Measurements from ENCODE around the gene NARF. TPM values are rescaled to one million over a fixed set of nuclear protein-coding genes. Genes with fewer than 3 reads are reported as not detected.

NARF gene
- total RNA-seq, 1 donor from 2014 or later, result 21.9 TPM

GRCh38 chr17:82415786-82416185, 42.8 kb upstream of the NARF start:
- H3K4me1 ChIP-seq (ENCODE audit: control insufficient read depth in 3 of 3, insufficient read depth in 3 of 3, low read length in 3 of 3), result peaks cover 10 to 14% (median 13%) of the 10 kb centered on the region in 3 donors
- peaks cover 7 to 8% (median 8%) of the 10 kb centered on the region in 3 donors for H3K36me3 ChIP-seq (ENCODE audit: control insufficient read depth in 3 of 3, insufficient read depth in 3 of 3, low read length in 3 of 3)
- no peak overlapping the region for H3K9ac ChIP-seq (ENCODE audit: low read depth in 1 of 3, low read length in 3 of 3)
- no peak overlapping the region for H3K4me3 ChIP-seq (ENCODE audit: low read length in 3 of 3)
- no peak overlapping the region for H3K27ac ChIP-seq (ENCODE audit: low read depth, low read length)
- no peaks in the 10 kb centered on the region for H3K27me3 ChIP-seq (ENCODE audit: control insufficient read depth in 3 of 3, insufficient read depth in 3 of 3, low read length in 3 of 3)
- H3K9me3 ChIP-seq (ENCODE audit: control insufficient read depth in 3 of 3, low read length in 3 of 3), result no peaks in the 10 kb centered on the region

GRCh38 chr17:82416264-82416663, 42.3 kb upstream of the NARF start:
- peaks cover 7 to 11% (median 9%) of the 10 kb centered on the region in 3 donors for H3K36me3 ChIP-seq (ENCODE audit: control insufficient read depth in 3 of 3, insufficient read depth in 3 of 3, low read length in 3 of 3)
- H3K9ac ChIP-seq (ENCODE audit: low read depth in 1 of 3, low read length in 3 of 3), result no peak overlapping the region
- H3K27me3 ChIP-seq (ENCODE audit: control insufficient read depth in 3 of 3, insufficient read depth in 3 of 3, low read length in 3 of 3), result no peaks in the 10 kb centered on the region
- H3K9me3 ChIP-seq (ENCODE audit: control insufficient read depth in 3 of 3, low read length in 3 of 3), result no peaks in the 10 kb centered on the region
- no peak overlapping the region for H3K27ac ChIP-seq (ENCODE audit: low read depth, low read length)
- peaks cover 10 to 14% (median 13%) of the 10 kb centered on the region in 3 donors for H3K4me1 ChIP-seq (ENCODE audit: control insufficient read depth in 3 of 3, insufficient read depth in 3 of 3, low read length in 3 of 3)
- no peak overlapping the region for H3K4me3 ChIP-seq (ENCODE audit: low read length in 3 of 3)

GRCh38 chr17:82416771-82417170, 41.8 kb upstream of the NARF start:
- Histone ChIP-seq H3K36me3 (ENCODE audit: control insufficient read depth in 3 of 3, insufficient read depth in 3 of 3, low read length in 3 of 3) (peaks cover 6 to 14% (median 11%) of the 10 kb centered on the region in 3 donors), H3K9ac (ENCODE audit: low read depth in 1 of 3, low read length in 3 of 3) (no peak overlapping the region), H3K4me3 (ENCODE audit: low read length in 3 of 3) (no peak overlapping the region), H3K27ac (ENCODE audit: low read depth, low read length) (no peak overlapping the region), H3K9me3 (ENCODE audit: control insufficient read depth in 3 of 3, low read length in 3 of 3) (no peaks in the 10 kb centered on the region), H3K4me1 (ENCODE audit: control insufficient read depth in 3 of 3, insufficient read depth in 3 of 3, low read length in 3 of 3) (peaks cover 10 to 14% (median 11%) of the 10 kb centered on the region in 3 donors), H3K27me3 (ENCODE audit: control insufficient read depth in 3 of 3, insufficient read depth in 3 of 3, low read length in 3 of 3) (no peaks in the 10 kb centered on the region)

GRCh38 chr17:82418001-82418986, 40.2 kb upstream of the NARF start, which contains the start of the genes HEXD and OGFOD3:
Gene HEXD, plus strand, starts transcription at chr17:82418347. Its CDS starts 1,453 bp downstream, at chr17:82419800.
Gene OGFOD3, minus strand, starts transcription at chr17:82418586. Its CDS starts 101 bp downstream, at chr17:82418485.
- Histone ChIP-seq H3K4me3 (ENCODE audit: low read length in 3 of 3) (peak within 1 kb of the TSS; percentile 80 to 88 (median 85)), H3K27ac (ENCODE audit: low read depth, low read length) (peak within 1 kb of the TSS; percentile 75), H3K9ac (ENCODE audit: low read depth in 1 of 3, low read length in 3 of 3) (peak within 1 kb of the TSS; percentile 77 to 96 (median 84))

GRCh38 chr17:82419540-82419939, 39.0 kb upstream of the NARF start:
- H3K27me3 ChIP-seq (ENCODE audit: control insufficient read depth in 3 of 3, insufficient read depth in 3 of 3, low read length in 3 of 3), result no peaks in the 10 kb centered on the region
- H3K4me3 ChIP-seq (ENCODE audit: low read length in 3 of 3), result peak overlapping the region in 1 of 3 donors; percentile 85
- no peak overlapping the region for H3K9ac ChIP-seq (ENCODE audit: low read depth in 1 of 3, low read length in 3 of 3)
- peaks cover 10 to 17% (median 14%) of the 10 kb centered on the region in 3 donors for H3K36me3 ChIP-seq (ENCODE audit: control insufficient read depth in 3 of 3, insufficient read depth in 3 of 3, low read length in 3 of 3)
- peaks cover 10 to 18% (median 13%) of the 10 kb centered on the region in 3 donors for H3K4me1 ChIP-seq (ENCODE audit: control insufficient read depth in 3 of 3, insufficient read depth in 3 of 3, low read length in 3 of 3)
- peaks cover 0 to 2% (median 0%) of the 10 kb centered on the region in 3 donors for H3K9me3 ChIP-seq (ENCODE audit: control insufficient read depth in 3 of 3, low read length in 3 of 3)
- H3K27ac ChIP-seq (ENCODE audit: low read depth, low read length), result no peak overlapping the region

More at GRCh38 chr17:82418001-82418986, 40.2 kb upstream of the NARF start, which contains the start of the genes HEXD and OGFOD3:
- Histone ChIP-seq H3K9me3 (ENCODE audit: control insufficient read depth in 3 of 3, low read length in 3 of 3) (peaks cover 0 to 2% (median 0%) of the 10 kb centered on the region in 3 donors), H3K27me3 (ENCODE audit: control insufficient read depth in 3 of 3, insufficient read depth in 3 of 3, low read length in 3 of 3) (no peaks in the 10 kb centered on the region), H3K36me3 (ENCODE audit: control insufficient read depth in 3 of 3, insufficient read depth in 3 of 3, low read length in 3 of 3) (peaks cover 8 to 17% (median 14%) of the 10 kb centered on the region in 3 donors), H3K4me1 (ENCODE audit: control insufficient read depth in 3 of 3, insufficient read depth in 3 of 3, low read length in 3 of 3) (peaks cover 10 to 14% (median 11%) of the 10 kb centered on the region in 3 donors)

GRCh38 chr17:82424001-82424862, 34.3 kb upstream of the NARF start:
- H3K4me1 ChIP-seq (ENCODE audit: control insufficient read depth in 3 of 3, insufficient read depth in 3 of 3, low read length in 3 of 3), result peaks cover 1 to 7% (median 2%) of the 10 kb centered on the region in 3 donors
- H3K36me3 ChIP-seq (ENCODE audit: control insufficient read depth in 3 of 3, insufficient read depth in 3 of 3, low read length in 3 of 3), result peaks cover 11 to 18% (median 17%) of the 10 kb centered on the region in 3 donors
- H3K27me3 ChIP-seq (ENCODE audit: control insufficient read depth in 3 of 3, insufficient read depth in 3 of 3, low read length in 3 of 3), result no peaks in the 10 kb centered on the region
- H3K9ac ChIP-seq (ENCODE audit: low read depth in 1 of 3, low read length in 3 of 3), result no peak overlapping the region
- H3K27ac ChIP-seq (ENCODE audit: low read depth, low read length), result no peak overlapping the region
- no peak overlapping the region for H3K4me3 ChIP-seq (ENCODE audit: low read length in 3 of 3)
- peaks cover 0 to 2% (median 0%) of the 10 kb centered on the region in 3 donors for H3K9me3 ChIP-seq (ENCODE audit: control insufficient read depth in 3 of 3, low read length in 3 of 3)

- H3K36me3 ChIP-seq (ENCODE audit: control insufficient read depth in 3 of 3, insufficient read depth in 3 of 3, low read length in 3 of 3), result peaks cover 16 to 23% (median 18%) of the 10 kb centered on the region in 3 donors
- peaks cover 0 to 3% (median 2%) of the 10 kb centered on the region in 3 donors for H3K4me1 ChIP-seq (ENCODE audit: control insufficient read depth in 3 of 3, insufficient read depth in 3 of 3, low read length in 3 of 3)
- peaks cover 0 to 2% (median 0%) of the 10 kb centered on the region in 3 donors for H3K9me3 ChIP-seq (ENCODE audit: control insufficient read depth in 3 of 3, low read length in 3 of 3)
- no peak overlapping the region for H3K9ac ChIP-seq (ENCODE audit: low read depth in 1 of 3, low read length in 3 of 3)
- no peaks in the 10 kb centered on the region for H3K27me3 ChIP-seq (ENCODE audit: control insufficient read depth in 3 of 3, insufficient read depth in 3 of 3, low read length in 3 of 3)
- H3K4me3 ChIP-seq (ENCODE audit: low read length in 3 of 3), result no peak overlapping the region
- H3K27ac ChIP-seq (ENCODE audit: low read depth, low read length), result no peak overlapping the region
Measured at GRCh38 chr17:82424863-82425159, 33.7 kb upstream of the NARF start.

- Histone ChIP-seq H3K36me3 (ENCODE audit: control insufficient read depth in 3 of 3, insufficient read depth in 3 of 3, low read length in 3 of 3) (peaks cover 16 to 20% (median 20%) of the 10 kb centered on the region in 3 donors), H3K9ac (ENCODE audit: low read depth in 1 of 3, low read length in 3 of 3) (no peak overlapping the region), H3K4me1 (ENCODE audit: control insufficient read depth in 3 of 3, insufficient read depth in 3 of 3, low read length in 3 of 3) (peaks cover 0 to 3% (median 2%) of the 10 kb centered on the region in 3 donors), H3K9me3 (ENCODE audit: control insufficient read depth in 3 of 3, low read length in 3 of 3) (no peaks in the 10 kb centered on the region), H3K27ac (ENCODE audit: low read depth, low read length) (no peak overlapping the region), H3K27me3 (ENCODE audit: control insufficient read depth in 3 of 3, insufficient read depth in 3 of 3, low read length in 3 of 3) (no peaks in the 10 kb centered on the region), H3K4me3 (ENCODE audit: low read length in 3 of 3) (no peak overlapping the region)
Measured at GRCh38 chr17:82428546-82428945, 30.0 kb upstream of the NARF start.

- Histone ChIP-seq H3K4me3 (ENCODE audit: low read length in 3 of 3) (no peak overlapping the region), H3K9me3 (ENCODE audit: control insufficient read depth in 3 of 3, low read length in 3 of 3) (no peaks in the 10 kb centered on the region), H3K9ac (ENCODE audit: low read depth in 1 of 3, low read length in 3 of 3) (no peak overlapping the region), H3K36me3 (ENCODE audit: control insufficient read depth in 3 of 3, insufficient read depth in 3 of 3, low read length in 3 of 3) (peaks cover 20 to 25% (median 20%) of the 10 kb centered on the region in 3 donors), H3K27ac (ENCODE audit: low read depth, low read length) (no peak overlapping the region), H3K27me3 (ENCODE audit: control insufficient read depth in 3 of 3, insufficient read depth in 3 of 3, low read length in 3 of 3) (no peaks in the 10 kb centered on the region), H3K4me1 (ENCODE audit: control insufficient read depth in 3 of 3, insufficient read depth in 3 of 3, low read length in 3 of 3) (no peaks in the 10 kb centered on the region)
Measured at GRCh38 chr17:82429824-82430223, 28.7 kb upstream of the NARF start.

All from skeletal muscle tissue (tissue), 4 donors.